ENCODE data around the gene ACTL8. TPM values are rescaled to one million over a fixed set of nuclear protein-coding genes. Genes with fewer than 3 reads are reported as not detected.

ACTL8 gene
- total and polyA plus RNA-seq, 2 of the 4 experiments (the other 2 are of a cell fraction), result under 0.01 to 0.07 TPM

- in situ Hi-C loops (cut with MboI; ENCODE audit: low sequenced_read_pairs) (no loop called here), intact Hi-C loops (cut with micrococcal nuclease) (loop anchor here (2.0 kb wide), 1 partner anchor 107 kb away; no protein-coding TSS in a partner anchor), dilution Hi-C loops (cut with HindIII; ENCODE audit: low sequenced_read_pairs, unreplicated experiment) (no loop called here)
- Histone ChIP-seq H3K9ac (ENCODE audit: low read depth, low read length) (peak overlapping the region; percentile 73), H3K36me3 (ENCODE audit: control insufficient read depth, insufficient read depth, low read length) (no peaks in the 10 kb centered on the region), H3K23ac (ENCODE audit: low read depth, low read length) (peak overlapping the region; percentile 94), H3K4me1 (ENCODE audit: control insufficient read depth, insufficient read depth, low read length) (peaks cover 39% of the 10 kb centered on the region), H3K56ac (ENCODE audit: extremely low read depth, insufficient read depth, low read length) (peak overlapping the region; percentile 92), H4K8ac (ENCODE audit: low read depth in 2 of 2, low read length in 2 of 2) (peak overlapping the region; percentile 93 to 98), H3K18ac (ENCODE audit: low read depth, low read length) (peak overlapping the region; percentile 91), H3K4ac (ENCODE audit: low read depth, low read length) (peak overlapping the region; percentile 99), H2AK9ac (replicated peaks; ENCODE audit: low read depth, low read length, poor library complexity) (peak overlapping the region; percentile 90), H3K27me3 (ENCODE audit: control insufficient read depth, insufficient read depth, low read length) (no peaks in the 10 kb centered on the region), H4K20me1 (ENCODE audit: insufficient read depth, low read length) (no peaks in the 10 kb centered on the region), H3K9me3 (ENCODE audit: control insufficient read depth, insufficient read depth, low read length) (no peaks in the 10 kb centered on the region), H2AFZ (replicated peaks; ENCODE audit: low read length, poor library complexity) (peak overlapping the region; percentile 74), H3K4me3 (ENCODE audit: insufficient read depth, low read depth, low read length) (no peak overlapping the region), H3K4me2 (ENCODE audit: low read depth, low read length) (peak overlapping the region; percentile 20), H4K5ac (ENCODE audit: low read depth, low read length) (peak overlapping the region; percentile 84), H2BK20ac (ENCODE audit: low read depth, low read length) (peak overlapping the region; percentile 100), H2BK120ac (ENCODE audit: low read depth, low read length) (peak overlapping the region; percentile 100), H4K91ac (ENCODE audit: insufficient read depth, low read depth, low read length) (peak overlapping the region; percentile 100), H2BK15ac (ENCODE audit: low read depth, low read length) (peak overlapping the region; percentile 94), H2AK5ac (ENCODE audit: low read depth, low read length) (peak overlapping the region; percentile 97), H3K14ac (replicated peaks; ENCODE audit: low read depth, low read length) (peak overlapping the region; percentile 97), H2BK5ac (ENCODE audit: low read depth, low read length, poor library complexity, severe bottlenecking) (peak overlapping the region; percentile 99), H3K27ac (ENCODE audit: insufficient read depth, low read length) (peak overlapping the region; percentile 99), H3K79me1 (ENCODE audit: low read depth in 1 of 2, low read length in 2 of 2) (no peaks in the 10 kb centered on the region), H3K9me1 (ENCODE audit: insufficient read depth, low read length) (peaks cover 25% of the 10 kb centered on the region)
- no CpG with 5 or more reads among the region's 5 CpGs for WGBS, 2 experiments (ENCODE audit: extremely low coverage in 2 of 2, insufficient read length in 1 of 2)
- POLR2A ChIA-PET (ENCODE audit: unreplicated experiment), result interaction anchor here (1.0 kb wide), 1 partner anchor 9 kb away, joined by 3 read pairs; no protein-coding TSS in a partner anchor
- CTCF ChIA-PET, result no interaction called here
- DNase-seq, result peak; percentile 83
- peak; percentile 33 for ATAC-seq (ENCODE audit: low read depth)
- TF ChIP-seq RFX5 (IDR thresholded peaks at IDR 0.05; ENCODE audit: low read depth, low read length) (no peak), CTCF (conservative IDR thresholded peaks at IDR 0.05; ENCODE audit: low read depth, low read length) (no peak), SMC3 (IDR thresholded peaks at IDR 0.05; ENCODE audit: low read depth, low read length) (no peak), FOS (IDR thresholded peaks at IDR 0.05; ENCODE audit: low read depth, low read length) (no peak), MAZ (IDR thresholded peaks at IDR 0.05; ENCODE audit: borderline replicate concordance, low read depth, low read length) (no peak), MAFK (IDR thresholded peaks at IDR 0.05; ENCODE audit: low read depth, low read length) (peak; percentile 6; the same call in 1 of the 2 replicates), BHLHE40 (IDR thresholded peaks at IDR 0.05; ENCODE audit: low read depth, low read length) (peak; percentile 63), CHD1 (IDR thresholded peaks at IDR 0.05; ENCODE audit: low read depth, low read length) (no peak), CEBPB (IDR thresholded peaks at IDR 0.05; ENCODE audit: low read depth, low read length) (no peak), NFE2L2 (IDR thresholded peaks at IDR 0.05; ENCODE audit: low read depth, low read length) (peak; percentile 81), POLR2A (IDR thresholded peaks at IDR 0.05; ENCODE audit: low read depth, low read length) (no peak)
- TF ChIP-seq, protein P1, sequence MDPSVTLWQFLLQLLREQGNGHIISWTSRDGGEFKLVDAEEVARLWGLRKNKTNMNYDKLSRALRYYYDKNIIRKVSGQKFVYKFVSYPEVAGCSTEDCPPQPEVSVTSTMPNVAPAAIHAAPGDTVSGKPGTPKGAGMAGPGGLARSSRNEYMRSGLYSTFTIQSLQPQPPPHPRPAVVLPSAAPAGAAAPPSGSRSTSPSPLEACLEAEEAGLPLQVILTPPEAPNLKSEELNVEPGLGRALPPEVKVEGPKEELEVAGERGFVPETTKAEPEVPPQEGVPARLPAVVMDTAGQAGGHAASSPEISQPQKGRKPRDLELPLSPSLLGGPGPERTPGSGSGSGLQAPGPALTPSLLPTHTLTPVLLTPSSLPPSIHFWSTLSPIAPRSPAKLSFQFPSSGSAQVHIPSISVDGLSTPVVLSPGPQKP (IDR thresholded peaks at IDR 0.05; ENCODE audit: borderline replicate concordance, low read depth, low read length), result no peak
- TF ChIP-seq, protein P2, sequence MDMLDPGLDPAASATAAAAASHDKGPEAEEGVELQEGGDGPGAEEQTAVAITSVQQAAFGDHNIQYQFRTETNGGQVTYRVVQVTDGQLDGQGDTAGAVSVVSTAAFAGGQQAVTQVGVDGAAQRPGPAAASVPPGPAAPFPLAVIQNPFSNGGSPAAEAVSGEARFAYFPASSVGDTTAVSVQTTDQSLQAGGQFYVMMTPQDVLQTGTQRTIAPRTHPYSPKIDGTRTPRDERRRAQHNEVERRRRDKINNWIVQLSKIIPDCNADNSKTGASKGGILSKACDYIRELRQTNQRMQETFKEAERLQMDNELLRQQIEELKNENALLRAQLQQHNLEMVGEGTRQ (IDR thresholded peaks at IDR 0.05; ENCODE audit: low read depth, low read length), result peak; percentile 85
- no TSS peak for BruUV-seq (replicated peaks)
Measured at GRCh38 chr1:17875171-17875881, 120.2 kb downstream of the ACTL8 start.

All from IMR-90 (cell line).